ENCODE data around the gene RNF181.

The RNF181 gene

GRCh38 chr2:85606116-85606455, 10.5 kb downstream of the RNF181 start:
- TF ChIP-seq TAF1 (IDR thresholded peaks at IDR 0.05; ENCODE audit: borderline replicate concordance, insufficient read depth, low read length) (no peak), POLR2AphosphoS5 (IDR thresholded peaks at IDR 0.05; ENCODE audit: low read depth, low read length) (no peak), REST (IDR thresholded peaks at IDR 0.05; ENCODE audit: insufficient read depth in 1 of 2, low read depth in 2 of 2, low read length in 2 of 2) (no peak), SIN3A (IDR thresholded peaks at IDR 0.05; ENCODE audit: borderline replicate concordance, insufficient read depth, low read length) (no peak), FOXP2 (optimal IDR thresholded peaks at IDR 0.05; ENCODE audit: borderline replicate concordance, extremely low read depth, extremely low read length, insufficient read depth) (no peak)

GRCh38 chr2:85607268-85608215, 12.0 kb downstream of the RNF181 start:
- TF ChIP-seq POLR2AphosphoS5 (IDR thresholded peaks at IDR 0.05; ENCODE audit: low read depth, low read length) (no peak), REST (IDR thresholded peaks at IDR 0.05; ENCODE audit: insufficient read depth in 1 of 2, low read depth in 2 of 2, low read length in 2 of 2) (no peak), FOXP2 (optimal IDR thresholded peaks at IDR 0.05; ENCODE audit: borderline replicate concordance, extremely low read depth, extremely low read length, insufficient read depth) (no peak), TAF1 (IDR thresholded peaks at IDR 0.05; ENCODE audit: borderline replicate concordance, insufficient read depth, low read length) (no peak), SIN3A (IDR thresholded peaks at IDR 0.05; ENCODE audit: borderline replicate concordance, insufficient read depth, low read length) (no peak)

- TF ChIP-seq REST (IDR thresholded peaks at IDR 0.05; ENCODE audit: insufficient read depth in 1 of 2, low read depth in 2 of 2, low read length in 2 of 2) (no peak), FOXP2 (optimal IDR thresholded peaks at IDR 0.05; ENCODE audit: borderline replicate concordance, extremely low read depth, extremely low read length, insufficient read depth) (no peak), POLR2AphosphoS5 (IDR thresholded peaks at IDR 0.05; ENCODE audit: low read depth, low read length) (no peak), TAF1 (IDR thresholded peaks at IDR 0.05; ENCODE audit: borderline replicate concordance, insufficient read depth, low read length) (no peak)
Observed at GRCh38 chr2:85611217-85611704, 15.7 kb downstream of the RNF181 start.

GRCh38 chr2:85611705-85612587, 16.4 kb downstream of the RNF181 start, which contains the start of gene C2orf68:
TSS of gene C2orf68 (minus strand) at chr2:85612066. CDS start at chr2:85611984, 82 bp downstream.
- TF ChIP-seq REST (IDR thresholded peaks at IDR 0.05; ENCODE audit: insufficient read depth in 1 of 2, low read depth in 2 of 2, low read length in 2 of 2) (no peak), SIN3A (IDR thresholded peaks at IDR 0.05; ENCODE audit: borderline replicate concordance, insufficient read depth, low read length) (no peak), TAF1 (IDR thresholded peaks at IDR 0.05; ENCODE audit: borderline replicate concordance, insufficient read depth, low read length) (peak; percentile 85; the same call in 1 of the 2 replicates), FOXP2 (optimal IDR thresholded peaks at IDR 0.05; ENCODE audit: borderline replicate concordance, extremely low read depth, extremely low read length, insufficient read depth) (peak; percentile 78), POLR2AphosphoS5 (IDR thresholded peaks at IDR 0.05; ENCODE audit: low read depth, low read length) (peak; percentile 91)

All from PFSK-1 (cell line).